Activated CD4-positive, alpha-beta T cell treated with anti-CD3 and anti-CD28 coated beads, Interleukin-10, Interleukin-2, amounts not matched to agents 100 ng/mL and 50 ng/mL, durations not matched to agents 16 hours and 8 hours (primary cell): ENCODE measurements around the gene BCL2L11.
A peak's percentile ranks its signal among the peaks of the same experiment; 100 is the strongest.
"Not testable (repeated sequence)": the region's sequence is repeated elsewhere in the genome, so short reads cannot be mapped to it uniquely, and the experiment has no call there.

ENCODE experiments used
- DNase-seq: peaks from one replicate; pipeline ENCODE4 v3.0.0-alpha.2; 2020

The BCL2L11 gene, protein sequence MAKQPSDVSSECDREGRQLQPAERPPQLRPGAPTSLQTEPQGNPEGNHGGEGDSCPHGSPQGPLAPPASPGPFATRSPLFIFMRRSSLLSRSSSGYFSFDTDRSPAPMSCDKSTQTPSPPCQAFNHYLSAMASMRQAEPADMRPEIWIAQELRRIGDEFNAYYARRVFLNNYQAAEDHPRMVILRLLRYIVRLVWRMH

DNA sequence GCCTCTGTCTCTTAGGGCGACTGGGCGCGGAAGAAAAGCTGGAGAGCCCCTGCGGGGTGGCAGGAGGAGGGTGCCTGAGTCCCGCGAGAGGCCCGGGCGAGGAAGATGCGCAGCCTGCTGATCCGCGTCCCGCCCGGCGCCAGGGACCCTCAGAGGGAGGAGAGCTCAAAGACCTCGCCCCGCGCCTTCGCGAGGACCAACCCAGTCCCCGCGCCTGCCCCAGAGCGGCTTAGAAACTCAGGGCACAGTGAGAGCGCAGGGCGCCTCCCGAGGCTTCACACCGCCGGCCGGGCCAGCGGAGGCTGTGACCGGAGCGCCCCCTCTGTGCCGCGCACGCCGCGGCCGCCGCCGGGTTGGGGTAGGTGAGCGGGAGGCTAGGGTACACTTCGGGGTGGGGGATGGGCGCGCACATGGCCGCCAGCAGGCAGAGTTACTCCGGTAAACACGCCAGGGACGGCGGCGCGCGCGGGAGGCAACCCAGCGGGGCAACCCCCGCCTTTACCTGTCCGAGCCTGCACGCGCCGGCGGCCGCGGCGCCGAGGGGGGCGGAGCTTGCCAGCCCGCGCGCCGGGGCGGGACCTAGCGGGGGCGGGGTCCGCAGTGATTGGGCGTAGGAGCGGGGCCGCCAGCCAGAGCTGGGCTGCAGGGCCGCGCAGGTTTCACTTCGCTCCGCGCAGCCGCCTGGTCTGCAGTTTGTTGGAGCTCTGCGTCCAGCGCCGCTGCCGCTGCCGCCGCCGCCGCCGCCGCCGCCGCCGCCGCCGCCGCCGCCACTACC is at the start of gene BCL2L11:
BCL2L11 (plus strand) TSS at position 662 of the 775 bp plus-strand sequence. CDS start 2,832 bp downstream, outside the sequence.
- peak; percentile 90 for DNase-seq

DNA sequence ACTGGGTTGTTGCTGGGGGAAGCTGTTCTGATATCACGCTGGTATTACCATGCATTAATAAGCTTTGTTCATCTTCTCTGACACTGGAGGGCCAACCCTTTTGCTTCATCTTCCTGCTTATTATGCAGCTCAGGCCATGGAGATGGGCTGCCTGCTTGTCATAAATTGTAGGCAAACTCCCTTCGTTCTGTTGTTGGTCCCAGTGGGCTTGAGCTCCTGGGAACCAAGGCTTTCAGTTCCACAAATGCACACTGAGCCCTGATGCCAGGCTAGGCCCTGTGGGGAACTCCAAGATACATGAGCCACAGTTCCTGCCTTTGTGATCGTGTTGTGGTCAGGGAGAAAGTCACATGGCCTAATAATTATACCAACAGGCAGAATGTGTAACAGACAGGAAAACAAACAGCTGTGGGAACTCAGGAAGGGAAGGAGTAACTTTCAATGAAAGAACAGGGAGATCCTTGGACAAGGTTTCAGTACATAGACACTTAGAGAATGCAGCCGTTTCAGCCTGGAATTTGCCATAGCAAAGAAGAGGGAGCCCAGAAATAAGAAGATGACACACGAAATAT is 49.0 kb upstream of the BCL2L11 start:
- DNase-seq = no peak

DNA sequence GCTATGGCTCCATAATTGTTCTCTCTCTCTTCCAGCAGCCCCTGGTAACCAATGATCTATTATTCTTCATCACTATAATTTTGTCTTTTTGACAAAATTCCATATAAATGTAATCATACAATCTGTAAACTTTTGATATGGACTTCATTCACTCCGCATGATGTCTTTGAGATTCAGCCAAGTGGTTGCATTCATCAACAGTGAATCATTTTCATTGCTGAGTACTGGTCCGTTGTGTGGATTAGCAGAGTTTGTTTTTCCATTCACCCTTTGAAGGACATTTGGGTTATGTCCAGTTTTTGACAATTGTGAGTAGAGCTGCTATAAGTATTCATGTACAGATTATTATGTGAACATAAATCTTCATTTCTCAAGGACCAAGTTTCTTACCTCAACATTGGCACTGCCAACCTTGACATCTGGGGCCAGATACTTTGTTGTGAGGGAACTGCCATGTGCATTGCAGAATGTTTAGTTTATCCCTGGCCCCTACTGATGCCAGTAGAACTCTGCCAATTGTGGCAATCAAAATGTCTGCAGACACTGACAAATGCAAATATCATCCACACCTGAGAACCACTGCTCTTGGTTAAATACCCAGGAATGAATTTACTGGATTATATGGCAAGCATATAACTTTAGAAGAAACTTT is 48.4 kb upstream of the BCL2L11 start:
- no peak for DNase-seq

DNA sequence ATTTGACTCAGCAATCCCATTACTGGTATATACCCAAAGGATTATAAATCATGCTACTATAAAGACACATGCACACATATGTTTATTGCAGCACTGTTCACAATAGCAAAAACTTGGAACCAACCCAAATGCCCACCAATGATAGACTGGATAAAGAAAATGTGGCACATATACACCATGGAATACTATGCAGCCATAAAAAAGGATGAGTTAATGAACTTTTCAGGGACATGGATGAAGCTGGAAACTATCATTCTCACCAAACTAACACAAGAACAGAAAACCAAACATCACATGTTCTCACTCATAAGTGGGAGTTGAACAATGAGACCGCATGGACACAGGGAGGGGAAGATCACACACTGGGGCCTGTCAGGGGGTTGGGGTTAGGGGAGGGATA is 38.1 kb upstream of the BCL2L11 start:
- DNase-seq = not testable (repeated sequence)

DNA sequence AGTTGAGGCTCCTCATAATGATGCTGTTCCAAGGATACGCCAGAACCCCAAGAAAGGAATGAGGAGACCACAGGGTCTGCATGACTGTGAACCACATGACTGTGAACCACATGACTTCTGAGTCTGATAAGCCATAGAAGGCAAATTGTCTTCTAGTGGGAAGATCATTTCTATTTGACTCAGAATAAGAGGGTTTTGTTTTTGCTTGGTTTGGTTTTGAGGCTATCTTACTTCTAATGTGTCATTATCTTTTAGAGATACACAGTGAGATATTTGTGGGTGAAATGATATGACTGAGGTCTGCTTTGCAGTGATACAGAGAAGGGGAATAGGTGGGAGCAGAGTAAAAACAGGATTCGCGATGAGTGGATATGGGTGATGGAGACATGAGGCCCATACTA is 28.9 kb upstream of the BCL2L11 start:
- DNase-seq = peak; percentile 86

DNA sequence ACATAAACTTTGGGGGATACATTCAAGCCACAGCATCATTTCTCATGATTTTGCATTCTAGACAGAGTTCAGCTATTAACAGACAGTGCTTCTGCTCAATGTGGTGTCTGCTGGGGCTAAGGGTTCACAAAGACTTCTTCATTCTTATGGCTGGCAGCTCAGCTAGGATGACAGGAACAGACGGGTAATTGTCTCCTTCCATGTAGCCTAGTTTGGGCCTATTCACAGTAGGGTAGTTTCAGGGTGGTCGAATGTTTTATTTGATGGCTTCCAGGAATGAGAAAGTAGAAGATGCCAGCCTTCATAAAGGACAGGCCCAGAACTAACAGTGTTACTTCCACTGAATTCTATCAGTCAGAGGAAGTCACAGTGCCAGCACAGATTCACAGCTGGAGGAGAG is 26.0 kb upstream of the BCL2L11 start:
- DNase-seq = no peak

DNA sequence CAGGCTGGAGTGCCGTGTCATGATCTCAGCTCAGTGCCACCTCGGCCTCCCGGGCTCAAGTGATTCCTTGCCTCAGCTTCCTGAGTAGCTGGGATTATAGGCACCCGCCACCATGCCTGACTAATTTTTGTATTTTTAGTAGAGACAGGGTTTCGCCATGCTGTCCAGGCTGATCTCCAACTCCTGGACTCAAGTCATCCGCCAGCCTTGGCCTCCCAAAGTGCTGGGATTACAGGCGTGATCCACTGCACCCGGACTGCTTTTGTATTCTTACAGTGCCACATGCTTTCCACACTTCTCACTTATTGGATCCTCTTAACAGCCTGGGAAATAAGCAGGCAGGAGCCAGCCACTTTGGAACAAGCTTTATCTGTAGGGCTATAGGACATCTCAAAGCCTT is 25.3 kb upstream of the BCL2L11 start:
- no peak for DNase-seq

DNA sequence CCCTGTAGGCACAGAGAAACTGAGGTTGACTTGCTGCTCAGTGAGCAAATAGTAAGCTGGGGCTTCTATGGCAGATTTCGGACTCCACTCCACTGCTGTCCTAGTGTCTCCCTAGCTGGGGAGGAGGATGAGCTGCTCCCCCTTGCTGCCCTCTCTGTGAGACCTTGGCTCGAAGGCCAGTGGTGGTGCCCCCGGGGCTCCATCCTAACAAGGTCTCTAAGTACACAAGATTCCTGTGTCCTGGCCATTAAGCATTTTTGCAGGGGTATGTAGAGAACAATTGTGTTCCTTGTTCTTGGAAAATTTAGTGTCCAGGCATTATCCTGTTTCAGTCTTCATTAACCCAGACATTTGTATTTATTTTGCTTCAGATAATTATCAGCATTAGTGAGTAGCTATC is 21.3 kb upstream of the BCL2L11 start:
- DNase-seq = no peak

DNA sequence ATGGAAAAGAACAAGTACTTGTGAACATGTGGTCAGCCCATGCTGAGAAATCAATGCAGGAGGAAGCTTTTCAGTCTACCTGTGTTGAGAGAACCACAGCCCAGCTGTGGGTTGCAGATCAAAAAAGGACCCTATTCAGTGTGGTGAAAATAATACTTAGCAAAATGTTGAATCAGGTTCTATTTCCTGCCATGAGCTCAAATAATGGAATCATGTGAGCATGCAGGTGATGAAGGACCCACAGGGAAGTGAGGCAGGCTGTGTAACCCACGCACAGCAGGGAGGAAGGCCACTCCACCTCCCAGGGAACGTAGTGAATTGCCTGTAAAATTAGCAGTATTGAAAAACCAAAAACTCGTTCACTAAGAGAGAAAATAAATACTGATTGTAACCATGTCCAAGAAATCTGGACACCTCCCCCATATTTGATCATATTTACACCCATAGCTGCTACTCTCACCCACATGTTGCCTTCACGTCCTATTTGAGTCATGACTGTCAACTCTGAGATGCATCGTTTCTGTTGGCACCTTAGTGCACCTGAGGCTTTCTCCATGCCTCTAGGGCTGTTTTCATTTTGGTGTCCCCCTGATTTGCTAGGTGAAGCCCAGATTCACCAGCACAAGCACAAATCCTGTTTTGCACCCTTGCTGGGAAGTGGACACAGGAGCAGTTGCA is 20.5 kb upstream of the BCL2L11 start:
- peak; percentile 45 for DNase-seq

DNA sequence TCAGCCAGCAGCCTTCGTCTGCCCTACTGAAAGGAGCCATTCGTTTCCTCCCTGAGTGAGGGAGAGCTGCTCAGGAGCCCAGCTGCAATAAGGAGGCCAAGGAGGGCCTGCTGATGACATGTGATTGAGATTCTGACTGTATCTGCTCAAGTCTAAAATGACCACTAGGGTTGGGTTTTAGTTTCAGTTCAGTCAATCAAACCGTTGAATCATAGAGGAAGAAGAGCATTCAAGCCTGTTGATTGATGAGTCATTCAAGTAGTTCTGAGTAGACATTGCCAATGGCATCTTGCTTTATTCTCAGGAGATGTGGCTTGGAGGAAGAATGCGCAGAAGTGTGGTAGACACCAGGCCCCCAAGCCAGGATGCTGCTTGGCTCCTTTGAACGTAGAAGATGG is 19.9 kb upstream of the BCL2L11 start:
- peak; percentile 88 for DNase-seq

DNA sequence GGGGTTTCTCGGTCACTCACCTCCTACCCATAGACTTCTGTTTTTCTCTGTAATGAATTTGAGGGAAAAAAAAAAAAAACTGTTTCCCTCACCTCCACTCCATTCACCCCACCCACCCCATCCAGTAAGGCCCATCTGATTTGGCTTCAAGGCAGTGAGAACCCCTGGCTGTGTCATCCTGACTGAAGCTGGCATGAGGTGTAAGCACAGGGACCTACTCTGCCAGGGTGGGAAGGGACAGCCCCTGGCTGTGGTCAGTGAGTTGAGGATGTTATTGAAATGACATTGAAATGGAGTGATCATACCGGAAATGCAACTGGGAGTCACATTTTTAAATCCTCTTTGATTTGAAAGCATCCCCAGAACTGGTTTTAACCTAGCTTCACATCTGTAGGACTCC is 19.1 kb upstream of the BCL2L11 start:
- peak; percentile 38 for DNase-seq

DNA sequence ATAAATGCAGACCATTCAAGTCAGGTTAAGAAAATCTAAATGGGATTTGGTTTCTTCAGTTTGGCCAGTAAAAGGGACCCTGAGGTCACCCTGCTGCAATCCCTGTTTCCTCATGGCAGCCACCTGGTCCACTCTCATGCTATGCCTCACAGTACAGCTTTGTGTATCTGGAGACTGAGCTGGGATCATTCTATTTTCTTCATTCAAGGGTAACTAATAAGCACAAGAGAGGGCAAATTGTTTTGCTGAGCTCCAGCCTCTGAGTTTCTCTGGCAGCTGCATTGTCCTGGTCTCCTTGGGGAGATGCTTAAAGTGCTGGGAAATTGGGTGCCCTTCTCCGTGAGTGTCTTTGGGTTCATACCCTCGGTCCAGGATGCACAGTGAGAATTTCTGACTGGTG is 18.5 kb upstream of the BCL2L11 start:
- DNase-seq = no peak

DNA sequence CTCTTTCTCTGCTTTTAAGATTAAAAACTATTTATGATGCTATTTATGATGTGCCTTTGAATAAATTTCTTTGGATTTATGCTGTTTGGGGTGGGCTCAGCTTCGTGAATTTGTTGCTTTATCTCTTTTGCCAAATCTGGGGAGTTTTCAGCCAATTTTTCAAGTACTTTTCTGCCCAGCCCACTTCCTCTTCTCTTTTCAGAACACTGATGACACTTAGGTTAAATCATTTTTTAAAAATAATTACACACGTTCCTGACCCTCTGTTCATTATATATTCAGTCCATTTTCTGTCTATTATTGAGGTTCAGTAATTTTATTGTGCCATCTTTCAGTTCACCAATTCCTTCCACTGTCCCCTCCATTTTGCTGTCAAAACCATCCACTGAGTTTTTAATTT is 14.8 kb upstream of the BCL2L11 start:
- no peak for DNase-seq

DNA sequence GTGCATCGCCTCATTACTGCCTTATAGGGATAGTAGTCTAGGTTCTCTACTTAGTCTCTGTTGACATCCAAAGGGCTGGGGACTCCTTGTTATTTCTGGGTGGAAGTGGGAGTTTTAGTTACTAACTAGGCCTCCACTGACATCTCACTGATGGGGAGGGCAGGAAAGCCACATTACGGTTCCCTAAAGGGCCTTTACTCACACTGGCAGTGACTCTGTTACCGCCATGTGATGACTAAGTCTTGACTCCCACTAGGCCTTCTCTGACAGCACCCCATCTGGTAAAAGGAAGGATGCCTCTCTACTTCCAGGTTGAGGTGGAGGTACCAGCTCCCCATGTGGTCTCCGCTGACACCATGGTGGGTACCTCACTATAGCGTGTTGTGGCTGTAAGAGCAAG is 14.0 kb upstream of the BCL2L11 start:
- DNase-seq = no peak

DNA sequence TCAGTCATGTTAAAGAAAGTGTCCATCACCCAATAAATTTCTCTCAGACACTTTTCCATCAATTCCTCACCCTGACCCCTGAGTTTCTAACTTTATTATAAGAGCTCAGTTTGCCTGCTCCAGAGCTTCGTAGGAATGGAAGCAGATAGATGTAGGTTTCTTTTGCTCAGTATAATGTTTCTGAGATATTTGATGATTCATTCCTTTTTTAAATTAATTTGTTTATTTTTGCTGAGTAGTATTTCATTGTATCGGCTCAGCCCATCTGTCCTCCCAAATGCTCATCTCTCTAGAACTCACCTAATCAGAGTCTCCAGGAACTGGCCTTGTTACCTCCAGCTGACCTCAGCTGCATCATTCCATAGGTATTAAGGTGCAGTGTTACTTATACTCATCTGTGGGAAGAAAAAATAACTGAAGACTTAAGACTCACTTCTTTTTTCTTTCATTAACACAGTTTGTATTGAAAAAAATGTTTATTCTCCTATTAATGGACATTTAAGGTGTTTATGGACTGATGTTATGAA is 11.9 kb upstream of the BCL2L11 start:
- no peak for DNase-seq

DNA sequence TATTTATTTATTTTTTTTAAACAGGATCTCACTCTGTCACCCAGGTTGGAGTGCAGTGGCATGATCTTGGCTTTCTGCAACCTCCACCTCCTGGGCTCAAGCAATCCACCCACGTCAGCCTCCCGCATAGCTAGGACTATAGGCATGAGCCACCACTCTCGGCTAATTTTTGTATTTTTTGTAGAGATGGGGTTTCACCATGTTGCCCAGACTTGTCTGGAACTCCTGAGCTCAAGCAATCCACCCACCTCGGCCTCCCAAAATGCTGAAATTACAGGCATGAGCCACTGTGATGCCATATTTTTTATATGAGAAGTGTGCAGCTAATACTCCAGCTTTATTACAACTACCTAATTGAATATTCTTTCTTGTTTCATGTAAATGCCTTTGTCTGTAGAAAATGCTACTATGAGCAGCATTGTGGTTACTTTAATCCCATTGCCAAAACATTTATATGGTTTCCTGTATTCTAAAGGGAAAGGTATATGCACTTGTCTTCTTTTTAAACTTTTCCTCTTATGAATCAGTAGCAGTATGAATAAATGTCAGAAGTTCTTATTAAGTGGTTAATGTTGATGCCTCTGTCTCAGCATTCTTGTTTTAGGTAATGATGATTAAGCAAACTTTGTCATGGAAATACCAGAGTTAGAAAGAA is 9.5 kb upstream of the BCL2L11 start:
- DNase-seq = peak; percentile 40

DNA sequence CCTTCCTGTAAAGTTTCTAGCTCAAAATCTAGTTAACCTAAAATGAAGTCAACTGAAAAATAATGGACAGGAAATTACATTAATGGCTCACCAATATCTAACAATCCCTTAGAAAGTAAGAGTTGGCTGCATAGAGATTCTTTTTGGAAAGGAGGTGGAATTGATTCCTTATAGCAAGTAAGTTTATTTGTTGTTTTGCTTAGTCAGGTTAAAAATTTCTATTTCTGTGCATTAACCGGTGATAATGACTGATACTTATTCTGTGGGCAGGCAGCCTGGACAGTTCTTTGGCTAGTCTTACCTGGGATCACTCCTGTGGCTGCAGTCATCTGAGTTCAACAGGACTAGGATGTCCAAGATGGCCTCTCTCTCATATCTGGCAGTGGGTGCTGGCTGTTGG is 6.9 kb upstream of the BCL2L11 start:
- no peak for DNase-seq

DNA sequence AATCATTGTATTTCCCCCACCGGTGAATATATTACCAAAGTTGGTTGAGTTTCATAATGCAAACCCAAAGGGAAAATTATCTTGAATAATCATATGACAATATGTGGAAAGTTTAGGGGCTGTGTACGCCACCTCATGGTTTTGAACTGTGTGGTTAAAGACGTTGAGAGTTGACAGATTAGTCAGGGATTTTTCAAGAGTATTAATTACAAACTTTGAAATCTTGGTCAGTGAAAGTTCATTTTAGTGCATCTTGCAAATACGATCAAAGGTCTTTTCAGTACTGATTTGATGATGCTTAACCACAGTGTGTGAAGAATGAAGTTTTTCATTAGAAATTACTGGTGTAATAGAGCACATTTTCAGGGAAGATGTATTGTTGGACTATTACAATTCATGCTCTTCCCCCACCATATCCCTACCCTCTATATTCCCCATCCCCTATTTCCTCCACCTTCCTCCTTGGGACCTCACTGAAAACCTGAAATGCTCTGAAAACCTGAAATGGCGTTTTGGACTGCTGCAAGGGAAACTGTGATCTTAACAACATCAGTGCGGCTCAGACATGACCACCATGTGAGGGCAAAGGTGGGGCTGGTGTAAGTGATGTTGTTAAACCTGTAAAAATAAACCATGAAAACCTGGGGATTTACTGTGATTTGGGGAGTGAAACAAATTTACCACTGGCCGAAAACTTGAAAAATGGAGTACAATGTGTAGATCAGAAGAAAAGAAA is 4.5 kb upstream of the BCL2L11 start:
- peak; percentile 83 for DNase-seq

DNA sequence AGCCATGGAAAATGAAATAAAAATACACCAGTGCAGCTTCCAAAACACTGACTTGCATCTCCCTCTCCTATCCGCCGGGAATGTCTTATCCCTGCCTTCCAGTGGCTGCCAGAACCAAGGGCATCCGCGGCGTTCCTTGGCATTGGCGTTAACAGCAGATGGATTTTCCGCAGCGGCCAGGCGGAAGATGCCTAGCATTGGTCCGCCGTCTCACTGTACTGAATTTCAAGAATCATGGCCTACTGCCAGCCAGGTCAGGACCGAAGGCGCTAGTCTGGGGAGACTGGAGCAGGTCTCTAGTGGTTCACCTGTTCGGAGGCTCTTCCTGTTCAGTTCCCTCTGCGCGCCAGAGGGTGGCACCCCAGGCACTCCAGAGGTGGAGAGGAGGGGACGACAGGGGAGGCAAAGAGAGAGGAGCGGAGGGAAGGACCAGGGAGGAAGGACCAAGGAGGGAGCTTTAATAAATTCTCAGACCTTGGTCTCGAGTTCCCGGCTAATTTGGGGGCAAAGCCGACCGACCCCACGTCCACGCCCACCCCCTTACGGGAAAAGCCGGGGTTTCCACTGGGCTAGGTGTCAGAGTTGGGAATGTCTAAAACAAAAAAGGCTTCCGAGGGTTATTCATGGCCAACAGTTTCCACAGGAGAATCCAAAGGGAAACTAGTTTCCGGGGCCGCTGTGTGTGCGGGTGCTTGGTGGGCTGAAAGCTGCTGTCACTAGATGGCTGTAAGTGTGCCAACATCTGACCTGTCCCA is 3.7 kb upstream of the BCL2L11 start:
- peak; percentile 82 for DNase-seq

DNA sequence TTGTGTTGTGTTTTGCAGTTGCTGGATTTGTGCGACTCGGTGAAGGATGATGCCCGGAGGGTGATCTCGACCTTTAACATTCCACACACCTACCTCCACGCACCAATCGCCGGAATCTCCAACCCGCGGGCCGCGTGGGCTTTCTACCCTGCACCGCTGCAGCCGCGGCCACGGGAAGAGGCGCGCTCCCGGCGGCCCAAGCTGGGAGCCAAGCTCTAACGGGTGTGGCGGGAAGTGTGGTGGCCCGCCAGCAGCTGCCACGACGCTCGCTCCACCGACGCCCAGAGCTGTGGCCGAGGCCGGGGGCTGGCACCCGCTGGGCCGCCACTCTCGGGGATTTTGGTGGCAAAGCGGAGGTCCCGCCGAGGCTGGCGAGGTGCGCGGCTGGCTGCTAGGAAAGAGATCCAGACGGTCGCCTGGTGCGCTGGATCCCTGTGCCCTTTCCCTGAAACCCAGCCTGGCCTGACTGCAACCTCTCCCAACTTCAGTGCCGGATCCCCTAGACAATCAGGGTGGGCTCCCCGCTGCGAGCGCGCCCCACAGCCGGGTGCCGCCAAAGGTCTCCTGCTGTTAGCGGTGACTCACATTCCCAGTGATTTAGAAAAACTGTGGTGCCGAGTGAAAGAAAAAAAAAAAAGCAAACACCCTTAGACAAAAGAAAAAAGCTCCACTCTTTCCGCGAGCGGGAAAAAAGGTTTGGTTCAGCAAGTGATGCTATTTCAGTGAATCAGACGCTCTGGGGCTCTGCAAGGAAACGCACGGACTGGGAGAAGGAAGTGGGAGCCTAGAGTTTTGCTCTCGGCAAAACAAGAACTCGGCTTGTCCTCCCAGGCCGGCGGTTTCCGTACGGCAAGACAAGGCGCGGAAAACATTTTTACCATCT is 2.9 kb upstream of the BCL2L11 start:
- DNase-seq = peak; percentile 29
